HL-60 (cell line): ENCODE measurements around the gene EVX2.

Experiments
- DNase-seq, 2 experiments: peaks; one replicate each; pipeline ENCODE4 v3.0.0-alpha.2; 2010 to 2020; ENCODE audit warnings: low read depth in 1 of 2, low spot score in 1 of 2
- H3K27ac ChIP-seq: fragments of 250-450 bp; sonication (Bioruptor Pico); replicated peaks from 2 replicates; pipeline ENCODE4 v1.5.1; 2020; ENCODE audit warnings: mild to moderate bottlenecking, moderate library complexity
- H3K27me3 ChIP-seq: fragments of 250-450 bp; sonication (Bioruptor Pico); 2 replicates; pipeline ENCODE4 v1.5.1; 2021; ENCODE audit warnings: mild to moderate bottlenecking, moderate library complexity; ENCODE audit not compliant: insufficient read depth, poor library complexity, severe bottlenecking
- H3K4me3 ChIP-seq: replicated peaks from 2 replicates; pipeline ENCODE4 v1.5.1; 2011; ENCODE audit warnings: mild to moderate bottlenecking, control low read depth, low read length; ENCODE audit not compliant: insufficient read depth
- GABPA ChIP-seq: IDR thresholded peaks from 2 replicates; pipeline ENCODE4 v1.6.1; 2012; ENCODE audit warnings: low read depth
- POLR2AphosphoS5 ChIP-seq: IDR thresholded peaks from 2 replicates; pipeline ENCODE4 v1.6.1; 2012; ENCODE audit warnings: low read depth
- SPI1 ChIP-seq: IDR thresholded peaks from 2 replicates; pipeline ENCODE4 v1.6.1; 2012; ENCODE audit warnings: low read depth, mild to moderate bottlenecking, borderline replicate concordance
- TF ChIP-seq, protein P1 (sequence below): IDR thresholded peaks from 2 replicates; pipeline ENCODE4 v1.6.1; 2012; ENCODE audit warnings: low read depth; ENCODE audit not compliant: insufficient replicate concordance
- TF ChIP-seq, protein P2 (sequence below): IDR thresholded peaks from one replicate; pipeline ENCODE4 v1.5.1; 2011; ENCODE audit warnings: low read length, control low read depth, inconsistent platforms; ENCODE audit not compliant: insufficient read depth

The EVX2 gene

DNA sequence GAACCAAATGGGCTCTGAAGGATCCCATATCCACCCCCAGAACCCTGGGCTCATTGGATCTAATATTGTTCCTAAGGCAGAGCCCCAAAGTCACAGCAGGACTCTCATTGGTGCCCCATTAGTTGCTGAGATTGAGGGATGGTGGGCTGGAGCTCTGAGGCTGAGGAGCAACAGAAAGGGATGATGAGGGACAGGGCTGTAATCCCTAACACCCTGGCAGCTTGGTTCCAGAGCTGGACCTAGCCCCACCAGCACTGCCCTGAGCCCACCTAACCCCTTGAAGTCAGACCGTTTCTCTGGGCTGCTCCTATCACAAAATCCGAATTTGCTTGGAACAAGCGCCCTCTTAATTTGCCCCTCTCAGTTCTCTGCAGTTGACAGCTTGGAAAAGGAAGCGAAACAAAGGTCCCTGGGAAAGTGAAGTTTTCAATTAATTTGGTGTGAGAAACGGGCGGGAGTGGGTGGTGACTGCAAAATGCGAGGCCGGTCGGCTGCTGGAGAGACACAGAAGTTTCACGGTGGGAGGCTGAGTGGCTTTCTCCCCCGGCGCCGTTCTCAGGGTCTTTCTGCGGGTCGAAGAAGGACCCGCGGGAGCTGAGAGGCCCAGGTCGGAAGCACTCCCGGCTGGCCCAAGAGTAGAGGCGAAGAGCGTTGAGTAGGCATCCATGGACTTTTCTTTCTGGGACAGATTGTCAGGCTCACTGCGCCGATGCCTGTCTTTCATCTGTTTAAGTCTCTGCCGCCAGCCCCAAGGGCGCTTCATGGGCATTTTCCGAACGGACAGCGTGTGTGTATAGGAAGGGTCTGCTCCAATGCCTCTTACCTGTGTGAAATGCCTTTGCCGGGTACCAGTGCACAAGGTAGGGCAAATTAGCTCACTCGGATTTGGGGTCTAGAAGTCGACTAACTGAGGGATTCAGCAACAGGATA, 7.8 kb upstream of the EVX2 start:
- TF ChIP-seq POLR2AphosphoS5 = no peak
- no peak for TF ChIP-seq GABPA
- TF ChIP-seq, protein P1, sequence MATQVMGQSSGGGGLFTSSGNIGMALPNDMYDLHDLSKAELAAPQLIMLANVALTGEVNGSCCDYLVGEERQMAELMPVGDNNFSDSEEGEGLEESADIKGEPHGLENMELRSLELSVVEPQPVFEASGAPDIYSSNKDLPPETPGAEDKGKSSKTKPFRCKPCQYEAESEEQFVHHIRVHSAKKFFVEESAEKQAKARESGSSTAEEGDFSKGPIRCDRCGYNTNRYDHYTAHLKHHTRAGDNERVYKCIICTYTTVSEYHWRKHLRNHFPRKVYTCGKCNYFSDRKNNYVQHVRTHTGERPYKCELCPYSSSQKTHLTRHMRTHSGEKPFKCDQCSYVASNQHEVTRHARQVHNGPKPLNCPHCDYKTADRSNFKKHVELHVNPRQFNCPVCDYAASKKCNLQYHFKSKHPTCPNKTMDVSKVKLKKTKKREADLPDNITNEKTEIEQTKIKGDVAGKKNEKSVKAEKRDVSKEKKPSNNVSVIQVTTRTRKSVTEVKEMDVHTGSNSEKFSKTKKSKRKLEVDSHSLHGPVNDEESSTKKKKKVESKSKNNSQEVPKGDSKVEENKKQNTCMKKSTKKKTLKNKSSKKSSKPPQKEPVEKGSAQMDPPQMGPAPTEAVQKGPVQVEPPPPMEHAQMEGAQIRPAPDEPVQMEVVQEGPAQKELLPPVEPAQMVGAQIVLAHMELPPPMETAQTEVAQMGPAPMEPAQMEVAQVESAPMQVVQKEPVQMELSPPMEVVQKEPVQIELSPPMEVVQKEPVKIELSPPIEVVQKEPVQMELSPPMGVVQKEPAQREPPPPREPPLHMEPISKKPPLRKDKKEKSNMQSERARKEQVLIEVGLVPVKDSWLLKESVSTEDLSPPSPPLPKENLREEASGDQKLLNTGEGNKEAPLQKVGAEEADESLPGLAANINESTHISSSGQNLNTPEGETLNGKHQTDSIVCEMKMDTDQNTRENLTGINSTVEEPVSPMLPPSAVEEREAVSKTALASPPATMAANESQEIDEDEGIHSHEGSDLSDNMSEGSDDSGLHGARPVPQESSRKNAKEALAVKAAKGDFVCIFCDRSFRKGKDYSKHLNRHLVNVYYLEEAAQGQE = no peak
- TF ChIP-seq SPI1 = no peak
- TF ChIP-seq, protein P2, sequence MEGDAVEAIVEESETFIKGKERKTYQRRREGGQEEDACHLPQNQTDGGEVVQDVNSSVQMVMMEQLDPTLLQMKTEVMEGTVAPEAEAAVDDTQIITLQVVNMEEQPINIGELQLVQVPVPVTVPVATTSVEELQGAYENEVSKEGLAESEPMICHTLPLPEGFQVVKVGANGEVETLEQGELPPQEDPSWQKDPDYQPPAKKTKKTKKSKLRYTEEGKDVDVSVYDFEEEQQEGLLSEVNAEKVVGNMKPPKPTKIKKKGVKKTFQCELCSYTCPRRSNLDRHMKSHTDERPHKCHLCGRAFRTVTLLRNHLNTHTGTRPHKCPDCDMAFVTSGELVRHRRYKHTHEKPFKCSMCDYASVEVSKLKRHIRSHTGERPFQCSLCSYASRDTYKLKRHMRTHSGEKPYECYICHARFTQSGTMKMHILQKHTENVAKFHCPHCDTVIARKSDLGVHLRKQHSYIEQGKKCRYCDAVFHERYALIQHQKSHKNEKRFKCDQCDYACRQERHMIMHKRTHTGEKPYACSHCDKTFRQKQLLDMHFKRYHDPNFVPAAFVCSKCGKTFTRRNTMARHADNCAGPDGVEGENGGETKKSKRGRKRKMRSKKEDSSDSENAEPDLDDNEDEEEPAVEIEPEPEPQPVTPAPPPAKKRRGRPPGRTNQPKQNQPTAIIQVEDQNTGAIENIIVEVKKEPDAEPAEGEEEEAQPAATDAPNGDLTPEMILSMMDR = no peak
- no peak overlapping the region for H3K27ac ChIP-seq
- H3K4me3 ChIP-seq = no peak overlapping the region
- no peak for DNase-seq
- peaks cover 88% of the 10 kb centered on the region for H3K27me3 ChIP-seq

DNA sequence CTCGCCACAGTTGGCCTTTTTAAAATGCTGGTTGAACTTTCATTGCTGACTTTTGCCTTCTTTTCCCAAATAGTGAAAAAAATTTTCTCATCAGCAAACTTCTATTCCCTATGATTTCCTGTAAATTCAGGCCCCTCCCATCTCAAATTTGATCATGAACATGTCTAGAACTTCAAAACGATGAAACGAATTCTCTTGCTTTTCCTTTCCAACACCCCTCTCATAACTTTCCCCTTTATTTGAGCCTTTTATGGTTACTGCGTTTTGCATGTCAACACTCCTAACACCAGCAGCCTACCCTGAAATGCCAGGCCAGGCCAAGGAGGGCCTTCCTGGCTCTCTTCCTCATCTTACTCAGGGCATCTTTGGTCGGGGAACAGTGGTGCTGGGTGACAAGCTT, 7.1 kb upstream of the EVX2 start:
- TF ChIP-seq, protein P2 = no peak
- TF ChIP-seq POLR2AphosphoS5 (no peak), SPI1 (no peak), GABPA (no peak)
- TF ChIP-seq, protein P1 = no peak
- DNase-seq = no peak
- Histone ChIP-seq H3K27ac (no peak overlapping the region), H3K27me3 (peaks cover 88% of the 10 kb centered on the region), H3K4me3 (no peak overlapping the region)

DNA sequence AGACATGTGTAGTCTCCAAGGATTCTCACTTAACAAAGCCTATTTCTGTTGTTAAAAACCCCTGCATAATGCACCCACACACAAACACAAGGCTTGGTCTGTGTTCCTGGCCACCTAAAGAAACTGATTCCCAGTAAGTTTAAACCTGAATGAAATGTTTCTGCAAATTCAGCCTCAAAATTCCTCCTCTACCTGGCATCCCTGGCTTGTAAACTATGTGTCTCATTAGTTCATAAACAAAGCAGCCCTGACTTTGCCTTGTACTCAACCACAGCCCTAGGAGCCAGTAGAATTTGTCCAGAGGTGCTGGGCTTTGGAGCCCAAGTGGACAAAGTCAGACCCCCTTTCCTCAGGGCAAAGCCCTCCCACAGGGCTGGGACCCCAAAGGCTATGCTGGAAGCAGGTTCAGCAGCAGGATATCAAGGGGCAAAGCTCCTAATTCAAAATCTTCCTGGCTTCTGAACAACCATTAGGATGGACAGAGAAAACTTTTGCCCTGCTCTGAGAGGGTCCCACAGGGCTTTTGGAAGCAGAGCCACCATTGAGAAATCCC, 6.2 kb upstream of the EVX2 start:
- DNase-seq = no peak
- TF ChIP-seq, protein P1 = no peak
- TF ChIP-seq GABPA = no peak
- Histone ChIP-seq H3K27me3 (peaks cover 89% of the 10 kb centered on the region), H3K4me3 (no peak overlapping the region), H3K27ac (no peak overlapping the region)
